HEK293T (cell line): ENCODE measurements around the gene CFI.

Source experiments
- CTCF ChIA-PET: fragments of 350-600 bp; formaldehyde crosslinking; extraction: SDS; loops from one replicate; lab custom pipeline; 2021; ENCODE audit warnings: antibody characterized with exemption, inconsistent platforms; lab: Yijun Ruan, JAX
- POLR2A ChIA-PET: fragments of 350-600 bp; formaldehyde crosslinking; extraction: SDS; loops from one replicate; lab custom pipeline; 2020; ENCODE audit warnings: antibody characterized with exemption, inconsistent platforms; lab: Yijun Ruan, JAX
- DNase-seq: peaks from one replicate; pipeline ENCODE4 v3.0.0; 2012; ENCODE audit warnings: mixed read lengths; ENCODE audit errors: extremely low spot score
- ARNT ChIP-seq: fragments of 450-650 bp; IDR thresholded peaks from 2 replicates; pipeline ENCODE4 v1.6.1; 2017; ENCODE audit warnings: mild to moderate bottlenecking
- BHLHE40 ChIP-seq: fragments of 450-650 bp; IDR thresholded peaks from 2 replicates; pipeline ENCODE4 v1.6.1; 2016; ENCODE audit warnings: mild to moderate bottlenecking, moderate library complexity, borderline replicate concordance
- CTBP1 ChIP-seq: fragments of 450-650 bp; IDR thresholded peaks from 2 replicates; pipeline ENCODE4 v1.6.1; 2016; ENCODE audit warnings: borderline replicate concordance
- ELF4 ChIP-seq: fragments of 450-650 bp; IDR thresholded peaks from 2 replicates; pipeline ENCODE4 v1.6.1; 2017; ENCODE audit warnings: antibody characterized with exemption
- FOXA1 ChIP-seq: fragments of 450-650 bp; IDR thresholded peaks from 2 replicates; pipeline ENCODE4 v1.6.1; 2016; ENCODE audit warnings: mild to moderate bottlenecking
- FOXK2 ChIP-seq: fragments of 450-650 bp; IDR thresholded peaks from 2 replicates; pipeline ENCODE4 v1.6.1; 2016; ENCODE audit warnings: mild to moderate bottlenecking
- FOXM1 ChIP-seq: fragments of 450-650 bp; IDR thresholded peaks from 2 replicates; pipeline ENCODE4 v1.6.1; 2017; ENCODE audit warnings: mild to moderate bottlenecking, borderline replicate concordance
- HDGF ChIP-seq: fragments of 450-650 bp; IDR thresholded peaks from 2 replicates; pipeline ENCODE4 v1.6.1; 2017; ENCODE audit warnings: antibody characterized with exemption, borderline replicate concordance
- L3MBTL2 ChIP-seq: fragments of 450-650 bp; conservative IDR thresholded peaks from 2 replicates; pipeline ENCODE4 v1.6.1; 2016; ENCODE audit warnings: mild to moderate bottlenecking
- LEF1 ChIP-seq: fragments of 450-650 bp; IDR thresholded peaks from 2 replicates; pipeline ENCODE4 v1.6.1; 2017; ENCODE audit warnings: mild to moderate bottlenecking, borderline replicate concordance
- NFRKB ChIP-seq: fragments of 450-650 bp; IDR thresholded peaks from 2 replicates; pipeline ENCODE4 v1.6.1; 2016; ENCODE audit warnings: mild to moderate bottlenecking, moderate library complexity
- SP1 ChIP-seq: fragments of 450-650 bp; IDR thresholded peaks from 2 replicates; pipeline ENCODE4 v1.6.1; 2017
- SUZ12 ChIP-seq: fragments of 450-650 bp; IDR thresholded peaks from 2 replicates; pipeline ENCODE4 v1.6.1; 2016; ENCODE audit warnings: mild to moderate bottlenecking
- TARDBP ChIP-seq: fragments of 450-650 bp; IDR thresholded peaks from 2 replicates; pipeline ENCODE4 v1.6.1; 2016
- ZNF384 ChIP-seq: fragments of 450-650 bp; IDR thresholded peaks from 2 replicates; pipeline ENCODE4 v1.6.1; 2016
- TF ChIP-seq, protein P1 (sequence below): fragments of 450-650 bp; IDR thresholded peaks from 2 replicates; pipeline ENCODE4 v1.6.1; 2016

The CFI gene

DNA sequence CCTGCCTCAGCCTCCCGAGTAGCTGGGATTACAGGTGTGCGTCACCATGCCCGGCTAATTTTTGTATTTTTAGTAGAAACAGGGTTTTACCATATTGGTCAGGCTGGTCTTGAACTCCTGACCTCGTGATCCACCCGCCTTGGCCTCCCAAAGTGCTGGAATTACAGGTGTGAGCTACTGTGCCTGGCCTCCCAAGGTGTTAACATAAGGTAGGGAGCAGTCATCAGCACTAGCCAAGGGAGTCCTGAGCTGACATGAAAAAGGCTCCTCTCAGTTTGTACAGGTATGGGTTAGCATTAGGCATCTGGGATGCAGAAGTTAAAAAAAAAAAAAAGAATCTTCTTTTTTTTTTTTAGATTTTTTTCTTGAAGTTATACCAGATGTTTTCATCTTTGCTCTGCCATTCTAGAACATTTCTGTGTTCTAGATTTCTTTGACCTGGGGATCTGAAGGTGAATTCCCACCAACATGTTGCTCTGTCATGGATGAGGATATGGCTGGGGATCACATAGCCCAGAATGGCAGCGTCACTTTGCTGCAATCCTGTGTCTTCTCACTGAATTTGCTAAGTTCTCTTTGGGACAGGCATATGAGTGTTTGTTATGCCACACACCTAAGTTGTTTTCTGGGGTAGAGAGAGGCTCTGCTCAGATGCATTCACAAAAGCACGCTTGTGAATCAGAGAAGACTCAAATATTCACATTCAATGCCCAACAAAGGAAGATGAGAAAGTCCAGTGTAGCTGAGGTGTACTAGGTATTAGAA is 47.5 kb downstream of the CFI start:
- DNase-seq, result no peak
- ChIA-PET POLR2A (no interaction called here), CTCF (no interaction called here)
- TF ChIP-seq FOXK2 (no peak), FOXA1 (no peak), FOXM1 (no peak), TARDBP (no peak), NFRKB (no peak)
- TF ChIP-seq, protein P1, sequence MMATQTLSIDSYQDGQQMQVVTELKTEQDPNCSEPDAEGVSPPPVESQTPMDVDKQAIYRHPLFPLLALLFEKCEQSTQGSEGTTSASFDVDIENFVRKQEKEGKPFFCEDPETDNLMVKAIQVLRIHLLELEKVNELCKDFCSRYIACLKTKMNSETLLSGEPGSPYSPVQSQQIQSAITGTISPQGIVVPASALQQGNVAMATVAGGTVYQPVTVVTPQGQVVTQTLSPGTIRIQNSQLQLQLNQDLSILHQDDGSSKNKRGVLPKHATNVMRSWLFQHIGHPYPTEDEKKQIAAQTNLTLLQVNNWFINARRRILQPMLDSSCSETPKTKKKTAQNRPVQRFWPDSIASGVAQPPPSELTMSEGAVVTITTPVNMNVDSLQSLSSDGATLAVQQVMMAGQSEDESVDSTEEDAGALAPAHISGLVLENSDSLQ, result no peak

- ChIA-PET POLR2A (no interaction called here), CTCF (no interaction called here)
- no peak for TF ChIP-seq FOXM1
- TF ChIP-seq FOXK2, result no peak
- TF ChIP-seq SUZ12, result no peak
- no peak for TF ChIP-seq ZNF384
- no peak for TF ChIP-seq NFRKB
- TF ChIP-seq BHLHE40, result no peak
- no peak for TF ChIP-seq L3MBTL2
- no peak for TF ChIP-seq LEF1
- DNase-seq, result no peak
These were observed 49.3 kb downstream of the CFI start for GRCh38 chr4:109752525-109752924.

- POLR2A ChIA-PET, result interaction anchor here (0.7 kb wide), 1 partner anchor 1174 kb away, joined by 3 read pairs; no protein-coding TSS in a partner anchor
- TF ChIP-seq NFRKB, result no peak
- TF ChIP-seq ELF4, result no peak
- TF ChIP-seq FOXK2, result no peak
- TF ChIP-seq ZNF384, result no peak
- TF ChIP-seq SP1, result no peak
- TF ChIP-seq LEF1, result no peak
- TF ChIP-seq HDGF, result no peak
- TF ChIP-seq FOXA1, result no peak
- no peak for TF ChIP-seq BHLHE40
- TF ChIP-seq ARNT, result no peak
- TF ChIP-seq SUZ12, result no peak
- TF ChIP-seq CTBP1, result no peak
- TF ChIP-seq, protein P1, result no peak
- TF ChIP-seq FOXM1, result no peak
- no peak for TF ChIP-seq L3MBTL2
- TF ChIP-seq TARDBP, result no peak
- DNase-seq, result no peak
- CTCF ChIA-PET, result no interaction called here
These were observed 49.9 kb downstream of the CFI start for GRCh38 chr4:109751852-109752251.

DNA sequence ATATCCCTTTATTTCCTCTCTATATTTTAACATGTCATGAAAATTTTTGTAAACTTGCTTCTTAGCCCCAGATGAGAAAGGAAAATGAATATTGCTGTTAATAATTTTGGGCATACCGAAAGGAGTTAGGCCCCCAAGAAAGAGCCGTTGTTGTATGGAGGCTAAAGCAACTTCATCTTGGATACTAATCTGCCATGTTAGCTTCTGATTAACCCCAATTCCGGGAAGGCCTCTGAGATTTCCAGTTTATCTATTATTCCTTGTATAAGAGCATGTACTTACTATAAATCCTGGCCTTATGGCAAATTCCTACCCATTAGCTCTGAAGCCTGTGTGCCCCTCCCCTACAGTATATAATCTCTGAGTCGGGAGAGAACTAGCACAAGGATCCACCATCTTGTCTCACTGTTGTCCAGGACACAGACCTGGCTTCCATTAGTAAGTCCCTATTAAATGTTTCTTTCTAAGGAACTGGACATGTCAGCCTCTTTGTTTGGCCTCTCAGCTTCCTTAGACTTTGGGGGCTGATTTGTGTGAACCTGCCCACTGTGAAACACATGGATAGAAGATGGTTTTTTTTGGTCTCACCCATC is 51.1 kb downstream of the CFI start:
- CTCF ChIA-PET, result no interaction called here

GRCh38 chr4:109749388-109750082 is 52.3 kb downstream of the CFI start:
- no peak for DNase-seq
- TF ChIP-seq L3MBTL2 (no peak), SUZ12 (no peak), CTBP1 (no peak), HDGF (no peak), FOXK2 (no peak), FOXM1 (no peak), NFRKB (no peak), SP1 (no peak)
- TF ChIP-seq, protein P1, result no peak
- POLR2A ChIA-PET, result no interaction called here
- CTCF ChIA-PET, result no interaction called here

More for the DNA sequence above, 51.1 kb downstream of the CFI start:
- POLR2A ChIA-PET, result no interaction called here
- no peak for TF ChIP-seq SUZ12
- TF ChIP-seq L3MBTL2, result no peak
- TF ChIP-seq ARNT, result no peak
- no peak for TF ChIP-seq LEF1
- no peak for TF ChIP-seq SP1
- TF ChIP-seq TARDBP, result no peak
- DNase-seq, result no peak

- DNase-seq, result no peak
- TF ChIP-seq BHLHE40 (no peak), FOXA1 (no peak), L3MBTL2 (no peak), ELF4 (no peak), TARDBP (no peak), FOXK2 (no peak), LEF1 (no peak), SUZ12 (no peak), SP1 (no peak), HDGF (no peak), NFRKB (no peak)
- CTCF ChIA-PET, result no interaction called here
- POLR2A ChIA-PET, result no interaction called here
These were observed 53.7 kb downstream of the CFI start for GRCh38 chr4:109748114-109748513.
